GM20000 (cell line): ENCODE measurements around the gene PRDM16.

ENCODE experiments used
- DNase-seq: peaks from one replicate; pipeline ENCODE4 v3.0.0; 2012; ENCODE audit warnings: low spot score
- CTCF ChIP-seq: IDR thresholded peaks from 2 replicates; pipeline ENCODE4 v1.5.1; 2012; ENCODE audit warnings: mild to moderate bottlenecking, control low read depth; ENCODE audit errors: extremely low read depth, missing control alignments

The PRDM16 gene

DNA sequence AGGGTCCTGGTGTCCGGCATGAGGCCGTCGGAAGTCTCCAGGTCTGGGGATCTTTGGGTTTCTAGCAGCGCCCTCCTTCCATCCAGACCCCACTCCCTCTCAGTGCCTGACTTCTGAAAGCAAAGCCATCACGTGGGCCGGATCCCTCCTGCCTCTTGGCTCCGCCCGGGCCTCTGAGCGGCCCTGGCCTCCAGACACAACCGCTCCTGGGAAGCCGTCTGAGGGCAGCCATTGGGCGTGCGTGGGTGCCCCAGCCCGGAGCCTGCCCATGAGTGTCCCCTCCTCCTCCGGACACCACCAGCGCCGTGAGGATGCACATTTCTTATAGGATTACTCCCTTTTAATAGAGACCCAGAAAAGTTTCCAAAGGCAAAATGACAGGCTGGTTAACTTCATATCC lies 248.5 kb downstream of the PRDM16 start:
- DNase-seq = no peak
- TF ChIP-seq CTCF = no peak

- no peak for TF ChIP-seq CTCF
- DNase-seq = no peak
These were observed 249.3 kb downstream of the PRDM16 start for GRCh38 chr1:3318329-3318728.

- peak; percentile 76 for DNase-seq
- peak; percentile 6 for TF ChIP-seq CTCF
These were observed 250.9 kb downstream of the PRDM16 start for GRCh38 chr1:3319874-3320245.

DNA sequence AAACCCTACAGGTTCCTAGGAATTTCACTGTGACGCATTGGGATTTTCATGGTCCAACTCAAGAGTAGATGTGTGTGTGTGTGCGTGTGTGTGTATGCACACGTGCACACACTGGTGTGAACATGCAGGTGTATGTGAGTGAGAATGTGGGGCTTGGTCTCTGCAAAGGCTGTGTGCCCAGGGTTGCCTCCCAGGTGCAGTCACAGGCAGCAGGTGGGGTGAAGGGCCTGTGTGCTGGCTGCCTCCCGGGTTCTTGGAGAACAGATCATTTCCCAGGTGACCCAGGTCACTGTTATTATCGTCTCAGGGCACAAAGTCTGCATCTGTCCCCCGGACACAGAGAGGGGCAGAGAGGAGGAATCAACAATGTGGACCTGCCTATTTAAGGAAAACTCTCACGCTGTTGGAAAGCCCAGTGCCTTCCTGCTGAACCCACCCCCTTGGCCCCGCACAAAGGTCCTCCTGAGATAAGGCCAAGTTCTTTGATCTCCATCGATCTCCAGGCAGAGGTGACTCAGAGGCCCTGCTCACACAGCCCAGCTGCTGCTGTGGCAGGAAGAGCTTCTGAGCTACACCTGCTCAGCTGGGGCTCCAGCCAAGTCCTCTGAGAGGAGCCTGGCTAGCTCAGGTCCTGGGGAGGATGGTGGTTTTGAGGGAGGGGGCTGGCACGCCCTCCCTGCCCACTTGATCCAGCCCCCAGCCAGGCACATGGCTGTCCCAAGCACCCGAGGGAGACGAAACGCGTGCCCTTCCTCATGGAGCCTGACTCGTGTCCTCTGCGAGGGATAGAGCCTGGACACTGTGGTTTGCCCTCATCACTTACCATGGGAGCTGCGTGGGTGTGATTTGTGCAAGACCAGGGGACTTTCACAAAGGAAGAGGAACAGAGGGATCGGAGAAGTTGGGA lies 251.5 kb downstream of the PRDM16 start:
- no peak for TF ChIP-seq CTCF
- DNase-seq = no peak

DNA sequence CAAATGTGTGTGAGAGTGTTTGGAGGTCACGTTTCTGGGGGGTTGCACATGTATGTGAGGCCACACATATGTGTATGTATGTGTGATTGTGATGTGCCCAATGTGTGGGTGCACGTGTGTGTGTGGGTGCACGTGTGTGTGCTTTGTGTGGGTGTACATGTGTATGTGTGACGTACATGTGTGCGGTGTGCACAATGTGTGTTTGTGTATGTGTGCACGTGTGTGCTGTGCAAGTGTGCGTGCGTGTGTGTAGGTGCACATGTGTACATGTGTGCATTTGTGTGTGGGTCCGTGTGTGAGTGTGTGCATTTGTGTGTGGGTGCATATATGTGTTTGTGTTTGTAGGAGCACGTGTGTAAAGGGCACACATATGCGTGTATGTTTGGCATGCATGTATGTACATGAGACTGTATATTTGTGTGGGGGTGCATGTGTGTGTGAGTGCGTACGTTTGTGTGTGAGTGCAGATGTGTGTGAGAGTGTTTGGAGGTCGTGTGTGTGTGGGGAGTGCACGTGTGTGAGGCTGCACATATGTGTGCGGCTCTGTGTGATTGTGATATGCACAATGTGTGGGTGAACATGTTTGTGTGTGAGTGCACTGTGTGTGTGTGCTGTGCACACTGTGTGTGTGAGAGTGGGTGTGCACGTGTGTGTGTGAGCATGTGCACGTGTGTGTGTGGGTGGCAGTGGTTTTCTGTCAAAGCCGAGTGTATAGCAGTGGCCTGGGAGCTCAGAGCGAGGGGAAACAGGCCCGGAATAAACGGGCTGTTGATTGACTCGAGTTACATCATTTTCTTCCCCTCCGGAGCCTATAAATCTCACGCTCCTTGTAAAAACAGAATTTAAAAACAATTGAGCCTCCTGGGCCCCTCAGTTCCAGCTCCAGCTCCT lies 252.8 kb downstream of the PRDM16 start:
- no peak for DNase-seq
- TF ChIP-seq CTCF = no peak

DNA sequence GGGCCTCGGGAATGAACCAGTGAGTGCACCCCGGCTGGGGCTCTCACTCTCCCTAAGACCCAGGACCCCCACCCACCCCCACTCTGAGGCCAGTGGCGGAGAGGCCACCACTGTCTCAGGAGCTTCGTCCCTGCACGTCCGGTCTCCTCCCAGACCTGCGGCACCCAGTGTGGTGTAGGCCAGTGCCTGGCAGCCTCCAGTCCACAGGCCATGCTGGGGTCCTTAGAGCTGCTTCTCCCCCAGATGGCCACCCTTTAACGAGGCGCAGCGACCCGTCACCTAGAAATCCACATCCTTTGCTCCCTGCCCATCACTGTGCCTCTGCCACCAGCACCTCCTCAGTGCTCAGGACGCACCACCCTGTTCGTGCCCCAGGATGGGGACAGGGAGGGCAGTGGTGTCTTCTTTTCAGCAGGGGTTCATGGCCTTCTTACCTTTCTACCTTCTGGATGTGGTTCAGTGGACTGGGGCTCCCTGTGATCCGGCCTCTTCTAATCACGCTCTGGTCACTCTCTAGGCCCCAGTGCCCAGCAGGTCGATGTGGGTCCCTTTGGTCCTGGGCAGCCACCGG lies 253.5 kb downstream of the PRDM16 start:
- no peak for DNase-seq
- no peak for TF ChIP-seq CTCF
